Right ventricle myocardium inferior (tissue), 1 donor: ENCODE measurements around the gene KLHL6. TPM values are rescaled to one million over a fixed set of nuclear protein-coding genes. Genes with fewer than 3 reads are reported as not detected.
"Not testable (repeated sequence)": the region's sequence is repeated elsewhere in the genome, so short reads cannot be mapped to it uniquely, and the experiment has no call there.

ENCODE experiments used
- ATAC-seq: fragments of 200-7000 bp; cut with Tn5 transposase; one replicate; pipeline ENCODE4 v1.9.1; 2020; ENCODE audit warnings: mild to moderate bottlenecking, moderate library complexity
- DNase-seq: peaks from one replicate; pipeline ENCODE4 v3.0.0; 2021; ENCODE audit errors: missing footprints
- intact Hi-C: fragments of 100-400 bp; cut with DNase I; formaldehyde crosslinking; loops from one replicate; pipeline ENCODE4 v1.11.0; 2022
- total RNA-seq: library from RNA; stranded (reverse); fragmentation: NEBNext Ultra II Directional; extraction: Animal tissue kit (Norgen Biotek cat#: 25700); gene quantifications from one replicate; pipeline ENCODE4 v1.2.1, GENCODE V29; 2021
- donor health status: DM: no; HTN: yes; CAD: no; lungs with severe emphysema.

KLHL6 gene
- total RNA-seq, 1 donor from 2014 or later = 0.97 TPM

DNA sequence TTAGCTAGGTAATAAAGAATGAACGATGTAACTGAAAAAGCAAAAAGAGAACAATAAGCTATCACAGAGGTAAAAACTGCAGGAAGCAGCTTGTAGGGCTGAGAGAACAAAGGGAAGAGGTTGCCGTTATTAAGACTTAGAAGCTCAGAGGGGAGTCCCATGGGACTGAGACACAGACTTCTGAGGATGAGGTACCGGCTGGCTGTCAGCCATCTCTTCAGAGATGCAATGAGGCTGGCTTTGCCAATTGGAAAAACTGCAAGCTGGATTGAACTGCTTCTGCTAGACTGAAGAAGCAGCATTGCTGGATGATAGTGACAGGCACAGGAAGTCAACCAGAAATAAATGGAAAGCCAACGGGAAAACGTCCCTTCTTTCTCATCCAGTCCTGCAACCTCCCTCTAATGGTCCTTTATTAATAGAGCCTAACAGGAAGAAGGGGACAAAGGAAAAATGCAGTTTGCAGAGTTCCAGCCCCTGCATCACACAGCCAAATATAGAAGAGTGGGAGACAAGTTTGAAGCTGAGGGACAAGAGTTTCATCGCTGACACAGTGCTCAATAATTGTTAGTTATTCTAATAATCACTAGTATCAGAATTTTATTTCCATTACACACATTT lies 21.1 kb upstream of the KLHL6 start:
- intact Hi-C loops = no loop called here
- ATAC-seq = no peak
- no peak for DNase-seq

DNA sequence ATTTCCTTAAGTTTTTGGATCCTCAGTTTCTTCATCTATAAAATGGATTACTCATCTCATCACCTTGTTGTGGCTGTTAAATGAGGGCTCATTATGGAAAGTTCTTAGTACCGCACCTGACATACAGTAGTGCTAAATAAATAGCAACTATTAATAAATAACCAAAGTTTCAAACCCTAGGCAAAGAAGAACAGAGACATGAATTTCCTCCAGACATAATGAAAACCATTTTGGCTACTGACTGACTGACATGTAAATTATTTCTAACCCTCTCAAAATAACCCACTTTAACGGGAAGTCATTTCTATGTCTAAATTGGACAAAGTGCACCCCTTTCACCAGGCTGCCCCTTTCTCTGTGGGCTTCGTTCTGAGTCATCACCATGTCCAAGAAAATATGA lies 17.4 kb upstream of the KLHL6 start:
- ATAC-seq (no peak), DNase-seq (no peak)
- intact Hi-C loops = no loop called here

DNA sequence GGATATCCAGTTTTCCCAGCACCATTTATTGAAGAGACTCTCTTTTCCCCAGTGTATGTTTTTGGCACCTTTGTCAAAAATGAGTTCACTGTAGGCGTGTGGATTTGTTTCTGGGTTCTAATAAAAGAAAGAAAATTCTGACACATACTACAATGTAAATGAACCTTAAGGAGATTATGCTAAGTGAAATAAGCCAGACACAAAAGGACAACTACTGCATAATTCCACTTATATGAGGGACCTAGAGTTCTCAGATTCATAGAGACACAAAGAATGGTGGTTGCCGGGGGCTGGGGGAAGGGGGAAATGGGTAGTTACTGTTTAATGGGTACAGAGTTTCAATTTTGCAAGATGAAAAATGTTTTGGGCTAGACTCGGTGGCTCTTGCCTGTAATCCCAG lies 14.7 kb upstream of the KLHL6 start:
- intact Hi-C loops, DNase-seq, ATAC-seq: not testable (repeated sequence)

DNA sequence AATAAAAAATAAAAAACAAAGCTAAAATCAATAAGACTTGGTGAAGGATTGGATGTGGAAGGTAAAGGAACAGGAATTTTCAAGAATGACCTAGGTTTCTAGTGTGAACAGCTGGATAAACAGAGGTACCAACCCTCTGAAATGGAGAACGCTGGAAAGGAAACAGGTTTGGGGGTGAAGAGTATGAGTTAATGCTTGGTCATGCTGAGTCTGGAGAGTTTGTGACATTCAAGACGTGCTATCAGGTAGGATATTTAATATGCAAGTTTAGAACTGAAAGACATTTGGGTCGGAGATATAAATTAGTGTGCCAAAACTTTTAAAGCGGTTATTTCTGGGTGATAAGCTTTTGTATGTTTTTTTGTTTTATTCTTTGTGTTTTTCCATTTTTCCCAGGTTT lies 11.4 kb upstream of the KLHL6 start:
- ATAC-seq (no peak), DNase-seq (no peak)
- intact Hi-C loops = no loop called here

DNA sequence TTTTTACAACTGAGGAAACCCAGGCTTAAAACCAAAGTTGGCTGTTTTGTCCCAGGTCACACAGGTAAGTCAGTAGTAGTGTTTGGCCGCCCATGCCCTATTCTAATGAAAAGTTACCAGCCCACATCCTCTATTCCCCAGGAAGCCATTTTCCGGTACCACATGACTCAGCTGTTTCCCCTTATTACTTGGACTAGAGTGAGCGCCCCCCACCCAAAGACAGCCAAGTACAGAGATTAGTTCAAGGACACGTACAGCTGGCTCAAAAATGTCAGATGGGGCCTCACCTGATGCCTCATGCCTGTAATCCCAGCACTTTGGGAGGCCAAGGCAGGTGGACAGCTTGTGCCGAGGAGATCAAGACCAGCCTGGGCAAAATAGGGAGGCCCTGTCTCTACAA lies 8.5 kb upstream of the KLHL6 start:
- DNase-seq = no peak
- ATAC-seq = no peak
- intact Hi-C loops = no loop called here

DNA sequence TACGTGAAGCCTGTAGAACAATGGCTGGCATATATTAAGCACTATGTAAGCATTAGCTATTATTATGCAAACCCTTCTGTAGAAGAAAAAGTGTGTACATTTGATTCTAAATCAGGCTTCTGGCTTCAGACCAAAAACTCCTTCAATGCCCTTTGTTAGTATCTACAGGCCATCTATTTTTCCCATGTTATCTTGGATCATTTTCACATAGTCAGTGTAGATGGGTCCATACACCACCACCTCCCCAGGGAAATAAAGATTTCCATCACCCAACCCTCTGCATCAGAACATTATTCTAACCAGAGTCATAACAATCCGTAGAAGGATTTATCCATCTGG lies 8.0 kb upstream of the KLHL6 start:
- ATAC-seq (no peak), DNase-seq (no peak)
- intact Hi-C loops = no loop called here

DNA sequence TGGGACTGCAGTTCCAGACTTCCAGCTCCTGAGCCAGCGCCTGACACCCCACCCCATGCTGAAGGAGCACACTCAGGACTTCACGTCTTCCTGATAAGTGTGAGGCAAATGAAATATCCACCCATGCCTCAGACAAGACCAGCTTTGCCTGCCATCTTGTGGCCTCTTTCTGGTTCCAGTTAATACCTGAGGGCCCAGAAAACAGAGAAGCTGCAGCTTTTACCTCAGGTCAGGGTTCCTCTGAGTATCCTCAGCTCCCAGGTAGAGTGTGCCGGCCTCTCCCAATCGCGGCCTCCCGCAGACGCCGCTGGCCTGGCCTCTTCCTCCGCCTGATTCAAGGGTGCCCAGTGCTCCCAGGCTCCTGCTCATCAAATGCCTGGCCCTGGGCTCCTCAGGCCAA lies 5.1 kb upstream of the KLHL6 start:
- intact Hi-C loops = no loop called here
- no peak for DNase-seq
- no peak for ATAC-seq

DNA sequence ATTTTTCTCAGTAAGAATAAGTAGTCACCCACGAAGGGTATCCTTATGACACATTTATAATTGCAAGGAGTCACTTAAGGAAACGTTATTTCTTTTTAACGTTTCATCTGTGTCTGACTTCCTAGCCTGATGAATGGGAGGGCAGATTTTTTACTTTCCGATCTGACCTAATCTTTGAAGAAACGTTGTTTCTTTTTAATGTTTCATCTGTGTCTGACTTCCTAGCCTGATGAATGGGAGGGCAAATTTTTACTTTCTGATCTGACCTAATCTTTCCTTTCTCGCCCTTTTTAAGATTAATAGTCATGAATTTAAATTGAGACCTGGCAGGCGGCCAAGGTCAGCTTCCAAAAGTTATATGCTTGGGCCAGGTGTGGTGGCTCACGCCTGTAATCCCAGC lies 3.0 kb upstream of the KLHL6 start:
- DNase-seq = no peak
- intact Hi-C loops = loop anchor here (5.0 kb wide), 1 partner anchor 86 kb away; no protein-coding TSS in a partner anchor
- no peak for ATAC-seq

DNA sequence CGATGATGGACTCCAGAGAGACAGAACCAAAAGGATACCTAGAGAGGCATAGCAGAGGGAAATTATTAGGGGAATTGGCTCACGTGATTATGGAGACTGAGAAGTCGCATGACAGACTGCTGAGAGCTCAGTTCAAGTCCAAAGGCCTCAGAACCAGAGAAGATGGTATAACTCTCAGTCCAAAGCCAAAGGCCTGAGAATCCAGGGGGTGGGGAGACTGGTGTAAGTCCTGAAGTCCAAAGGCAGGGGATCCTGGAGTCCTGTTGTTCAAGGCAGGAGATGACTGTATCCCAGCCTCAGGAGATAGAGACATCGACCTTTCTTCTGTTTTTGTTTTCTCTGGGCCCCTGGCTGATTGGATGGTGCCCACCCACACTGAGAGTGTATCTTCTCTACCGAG lies 1.2 kb upstream of the KLHL6 start:
- no peak for ATAC-seq
- no peak for DNase-seq
- intact Hi-C loops = loop anchor here (5.0 kb wide), 1 partner anchor 84 kb away; no protein-coding TSS in a partner anchor

DNA sequence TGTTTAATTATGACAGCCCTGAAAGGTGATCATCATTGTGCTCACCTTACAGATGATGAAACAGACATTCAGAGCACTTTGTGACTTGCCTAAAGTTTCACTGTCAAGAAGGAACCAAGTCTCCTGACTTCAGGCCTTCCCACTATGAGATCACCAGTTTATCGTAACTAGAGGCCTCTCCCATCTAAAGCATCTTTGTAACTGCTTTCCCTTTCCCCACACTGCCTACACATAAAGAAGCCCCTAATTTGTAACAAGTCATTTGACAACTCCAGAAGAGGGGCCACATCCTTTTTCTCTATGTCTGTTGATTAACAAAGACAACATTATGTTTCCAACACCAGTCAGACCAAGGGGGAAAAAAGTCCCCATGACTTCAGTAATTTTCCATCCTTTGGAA lies 1.1 kb downstream of the KLHL6 start:
- ATAC-seq (no peak), DNase-seq (no peak)
- intact Hi-C loops = no loop called here

DNA sequence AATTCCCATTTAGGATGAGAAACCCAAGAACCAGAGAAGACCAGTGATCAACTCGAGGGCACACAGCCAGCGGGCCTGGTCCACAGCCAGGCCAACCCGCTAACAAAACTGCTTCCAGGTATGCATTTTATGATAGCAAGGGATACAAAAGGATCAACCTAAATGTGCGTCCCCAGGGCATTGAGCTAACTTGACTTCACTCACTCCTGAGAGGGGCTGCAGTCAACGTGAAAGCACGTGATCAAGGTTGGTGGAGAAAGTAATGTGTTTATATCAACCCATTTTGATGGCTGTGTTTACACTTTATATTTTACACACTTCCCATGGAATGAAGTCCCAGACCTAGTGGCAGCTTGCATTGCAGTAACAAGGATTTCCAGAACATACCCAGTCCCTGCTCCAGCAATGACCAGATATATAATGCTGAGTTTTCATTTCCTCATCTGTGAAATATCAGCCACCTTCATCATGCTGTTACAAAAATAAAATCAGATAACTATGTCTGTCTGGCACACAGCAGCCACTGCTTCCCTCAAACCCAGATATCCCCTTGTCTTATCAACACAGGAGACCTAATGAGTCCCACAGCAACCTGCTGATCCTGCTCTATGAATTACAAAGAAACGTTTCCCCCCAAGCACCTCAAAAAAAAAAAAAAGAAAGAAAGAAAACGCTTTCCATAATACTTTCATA lies 2.0 kb downstream of the KLHL6 start:
- DNase-seq (no peak), ATAC-seq (no peak)
- intact Hi-C loops = no loop called here

DNA sequence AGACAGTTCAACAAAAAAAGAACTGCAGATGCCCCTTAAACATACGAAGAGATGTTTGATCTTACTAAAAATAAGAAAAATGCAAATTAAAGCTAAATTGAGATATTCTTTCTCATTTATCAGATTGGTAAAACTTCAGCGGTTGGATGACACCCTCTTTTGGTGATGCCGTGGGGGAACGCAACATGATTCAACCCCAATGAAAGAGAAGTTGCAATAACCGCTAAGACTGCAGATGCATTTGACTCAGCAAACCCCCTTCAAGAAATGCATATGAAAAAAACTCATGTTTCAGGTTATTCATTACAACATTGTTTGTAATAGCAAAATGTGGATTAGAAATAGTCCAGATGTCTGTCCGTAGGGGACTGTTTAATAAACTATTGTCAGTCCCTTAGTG lies 3.6 kb downstream of the KLHL6 start:
- no peak for ATAC-seq
- intact Hi-C loops = no loop called here
- DNase-seq = no peak

DNA sequence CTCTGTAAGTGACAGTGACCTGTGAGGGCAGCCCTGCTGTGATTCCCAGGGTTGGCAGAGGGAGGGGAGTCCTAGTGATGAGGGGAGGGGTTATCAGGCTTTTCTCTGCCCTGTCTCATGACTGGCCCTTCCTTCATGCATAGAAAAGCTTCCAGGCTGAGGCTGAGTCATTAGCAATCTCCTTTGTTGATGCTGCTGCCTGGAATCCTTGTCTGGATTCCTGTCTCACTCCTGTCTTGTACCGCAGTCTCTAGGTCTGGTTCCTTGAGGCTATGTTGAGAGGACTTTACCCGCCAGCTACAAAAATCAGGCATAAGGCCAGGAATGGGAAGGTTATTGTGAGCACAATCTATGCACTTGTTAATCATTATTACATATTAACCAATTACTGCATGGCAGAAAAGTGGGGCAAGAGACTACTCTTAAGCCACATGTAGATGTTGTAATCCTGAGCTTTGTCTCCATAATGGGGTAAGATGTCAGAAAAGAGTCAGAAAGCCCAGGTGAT lies 7.2 kb downstream of the KLHL6 start:
- no peak for DNase-seq
- intact Hi-C loops = no loop called here
- no peak for ATAC-seq

DNA sequence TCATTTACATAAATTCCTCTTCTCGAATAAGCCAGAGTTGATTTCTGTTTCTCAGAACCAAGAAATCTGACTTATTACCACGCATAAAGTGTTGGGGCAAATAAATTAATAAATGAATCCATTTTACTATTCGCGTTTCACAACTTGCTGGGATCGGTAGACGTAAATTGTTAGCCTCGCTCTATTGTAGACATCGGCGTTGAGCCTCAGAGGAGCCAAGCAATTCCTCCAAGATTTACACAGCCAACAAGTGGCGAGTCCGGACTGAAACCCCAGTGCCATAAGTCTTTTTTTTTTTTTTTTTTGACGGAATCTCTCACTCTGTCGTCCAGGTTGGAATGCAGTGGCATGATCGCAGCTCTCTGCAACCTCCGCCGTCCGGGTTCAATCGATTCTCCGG lies 8.9 kb downstream of the KLHL6 start:
- intact Hi-C loops = no loop called here
- ATAC-seq (no peak), DNase-seq (no peak)

DNA sequence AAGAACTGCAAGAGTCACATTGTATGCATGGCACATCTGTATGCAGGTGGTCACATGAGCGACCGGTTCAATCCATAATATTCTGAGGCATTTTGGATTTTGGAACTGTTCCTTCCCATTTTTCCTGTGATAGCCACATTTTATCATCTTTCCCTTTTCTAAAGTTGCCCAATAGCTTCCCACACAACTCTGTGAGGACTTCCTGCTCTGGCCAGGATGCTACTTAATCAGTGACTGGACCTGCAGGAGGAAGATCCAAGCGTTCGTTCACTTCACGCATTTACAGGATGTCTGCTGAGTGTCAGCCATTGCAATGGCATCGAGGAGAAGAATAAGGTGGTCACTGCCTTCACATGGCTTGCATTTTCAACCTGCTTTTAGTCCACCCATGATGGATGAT lies 9.8 kb downstream of the KLHL6 start:
- DNase-seq (no peak), ATAC-seq (no peak)
- intact Hi-C loops = no loop called here

DNA sequence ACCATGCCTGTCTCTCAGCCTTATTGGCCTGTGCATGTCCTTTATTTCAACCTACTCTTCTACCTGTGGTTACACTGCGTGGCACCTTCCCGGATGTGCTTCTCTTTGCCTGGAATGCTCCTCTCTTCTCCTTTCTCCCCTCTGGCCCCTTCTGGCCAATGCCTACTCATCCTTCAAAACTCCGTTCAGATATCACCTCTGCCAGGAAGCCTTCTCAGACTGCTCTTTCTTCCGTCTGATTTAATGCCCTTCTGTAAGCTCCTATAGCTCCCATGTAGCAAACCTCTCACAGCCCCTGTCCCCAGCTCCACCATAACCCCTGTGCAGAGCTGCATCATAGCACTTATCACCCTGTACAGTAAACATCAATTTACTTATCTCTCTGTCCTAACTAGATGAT lies 13.2 kb downstream of the KLHL6 start:
- DNase-seq (no peak), ATAC-seq (no peak)
- intact Hi-C loops = no loop called here

DNA sequence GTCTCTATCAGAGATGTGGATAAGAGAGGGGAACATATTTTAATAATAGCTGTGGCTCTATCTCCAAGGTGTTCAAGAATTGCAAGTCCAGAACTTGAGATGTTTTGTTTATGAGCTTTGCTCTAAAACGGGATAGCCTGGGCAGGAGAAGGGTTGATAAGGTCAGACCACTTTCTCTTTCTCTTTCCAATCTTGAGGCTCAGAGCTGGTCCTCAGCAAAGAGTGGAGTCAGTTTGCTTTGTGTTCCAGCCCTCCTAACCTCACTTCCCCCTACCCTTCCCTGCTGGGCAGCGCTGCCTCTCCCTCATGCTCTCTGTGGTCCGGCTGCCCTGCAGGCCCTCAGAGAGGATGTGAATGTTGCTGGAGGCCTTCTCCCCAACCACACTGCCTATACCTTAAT lies 13.8 kb downstream of the KLHL6 start:
- intact Hi-C loops = no loop called here
- ATAC-seq = peak; percentile 34
- DNase-seq = no peak

DNA sequence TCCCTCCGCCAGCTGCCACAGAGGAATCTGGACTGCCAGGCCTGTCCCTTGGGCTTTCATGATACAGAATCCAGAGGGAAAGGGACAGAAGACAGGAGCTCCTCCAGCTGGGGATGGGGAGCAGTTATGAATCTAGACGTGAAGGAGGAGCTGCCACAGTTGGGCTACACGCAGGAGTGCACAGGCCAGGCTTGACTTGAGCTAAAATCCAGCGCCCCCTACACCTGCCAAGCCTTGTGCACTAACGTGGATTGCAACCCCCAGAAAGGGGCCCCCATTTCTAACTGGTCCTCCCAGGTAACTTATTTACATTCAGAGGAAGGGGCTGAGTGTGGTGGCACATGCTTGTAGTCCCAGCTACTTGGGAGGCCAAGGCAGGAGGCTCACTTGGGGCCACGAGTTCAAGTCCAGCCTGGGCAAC lies 14.3 kb downstream of the KLHL6 start:
- ATAC-seq = no peak
- no peak for DNase-seq
- intact Hi-C loops = no loop called here

DNA sequence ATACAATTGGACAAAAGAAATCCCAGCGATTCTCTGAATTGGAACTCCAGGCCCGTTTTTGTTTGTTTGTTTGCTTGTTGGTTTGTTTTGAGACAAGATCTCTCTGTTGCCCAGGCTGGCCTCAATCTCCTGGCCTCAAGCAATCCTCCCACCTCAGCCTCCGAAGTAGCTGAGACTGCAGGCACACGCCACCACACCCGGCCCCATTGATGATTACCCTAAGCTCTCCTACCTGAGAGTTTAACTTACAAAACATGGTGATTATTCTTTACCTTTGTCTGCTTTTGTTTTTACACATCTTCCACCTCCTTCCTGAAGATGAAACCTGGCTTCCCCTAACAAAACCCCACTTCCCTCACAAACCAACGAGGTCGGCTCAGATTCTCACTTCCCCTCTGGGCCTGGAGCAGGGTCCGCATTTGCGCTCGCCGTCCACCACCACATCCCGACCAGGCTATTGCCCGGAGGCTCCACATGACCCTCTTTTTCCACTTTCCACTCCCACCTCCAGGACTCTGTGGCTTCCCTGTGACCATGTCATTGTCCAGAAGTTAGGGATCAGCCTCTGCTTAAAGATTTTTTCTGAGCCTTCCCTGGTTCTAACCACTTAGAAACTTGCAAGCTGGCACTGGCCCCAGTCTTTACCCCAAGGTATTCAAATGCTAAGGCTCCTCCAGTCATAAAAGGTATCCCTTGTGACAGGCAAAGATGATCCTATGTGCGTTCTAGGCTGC lies 14.8 kb downstream of the KLHL6 start:
- intact Hi-C loops = no loop called here
- DNase-seq (no peak), ATAC-seq (no peak)

DNA sequence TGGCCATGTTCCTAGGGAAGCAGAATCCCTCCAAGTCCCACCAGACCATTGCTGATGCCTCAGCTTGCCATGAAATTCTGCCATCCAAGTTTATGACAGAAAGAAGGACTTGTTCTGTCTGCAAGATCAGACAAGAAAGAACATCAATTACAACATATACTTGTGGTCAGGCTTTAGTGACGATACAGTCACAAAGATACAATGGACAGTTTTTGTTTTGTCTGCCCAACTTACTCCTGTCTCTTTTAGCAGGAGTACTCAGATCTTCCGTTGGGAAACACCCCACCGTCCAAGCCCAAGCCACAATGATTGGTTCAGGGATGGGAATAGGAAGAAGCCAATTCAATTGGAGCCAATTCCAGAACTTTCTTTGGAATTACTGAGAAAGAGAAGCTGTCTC lies 15.7 kb downstream of the KLHL6 start:
- intact Hi-C loops = no loop called here

More for the DNA sequence above, 15.7 kb downstream of the KLHL6 start:
- ATAC-seq (no peak), DNase-seq (no peak)
